ENCODE results near the gene CBX7.

DNA sequence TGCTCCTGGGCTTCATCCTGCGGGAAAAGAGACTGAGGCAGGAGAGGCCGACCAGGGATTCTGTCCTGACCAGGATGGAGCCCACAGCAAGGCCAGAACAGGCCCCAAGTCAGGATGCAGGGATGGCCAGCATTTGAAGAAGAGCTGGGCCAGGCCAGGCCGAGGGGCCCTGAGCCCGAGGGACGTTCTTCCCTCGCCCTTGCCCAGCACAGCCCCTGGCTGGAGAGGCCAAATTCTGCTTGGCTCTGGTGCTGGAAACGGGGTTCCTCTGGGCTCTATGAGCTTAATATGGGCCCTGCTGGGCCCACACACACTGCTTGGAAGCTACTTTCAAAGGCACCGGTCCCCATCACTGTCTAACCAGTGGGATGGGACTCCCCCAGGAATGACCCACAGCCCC is 67.8 kb downstream of the CBX7 start:
- TF ChIP-seq, protein P1, sequence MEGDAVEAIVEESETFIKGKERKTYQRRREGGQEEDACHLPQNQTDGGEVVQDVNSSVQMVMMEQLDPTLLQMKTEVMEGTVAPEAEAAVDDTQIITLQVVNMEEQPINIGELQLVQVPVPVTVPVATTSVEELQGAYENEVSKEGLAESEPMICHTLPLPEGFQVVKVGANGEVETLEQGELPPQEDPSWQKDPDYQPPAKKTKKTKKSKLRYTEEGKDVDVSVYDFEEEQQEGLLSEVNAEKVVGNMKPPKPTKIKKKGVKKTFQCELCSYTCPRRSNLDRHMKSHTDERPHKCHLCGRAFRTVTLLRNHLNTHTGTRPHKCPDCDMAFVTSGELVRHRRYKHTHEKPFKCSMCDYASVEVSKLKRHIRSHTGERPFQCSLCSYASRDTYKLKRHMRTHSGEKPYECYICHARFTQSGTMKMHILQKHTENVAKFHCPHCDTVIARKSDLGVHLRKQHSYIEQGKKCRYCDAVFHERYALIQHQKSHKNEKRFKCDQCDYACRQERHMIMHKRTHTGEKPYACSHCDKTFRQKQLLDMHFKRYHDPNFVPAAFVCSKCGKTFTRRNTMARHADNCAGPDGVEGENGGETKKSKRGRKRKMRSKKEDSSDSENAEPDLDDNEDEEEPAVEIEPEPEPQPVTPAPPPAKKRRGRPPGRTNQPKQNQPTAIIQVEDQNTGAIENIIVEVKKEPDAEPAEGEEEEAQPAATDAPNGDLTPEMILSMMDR (IDR thresholded peaks at IDR 0.05), result no peak
- no peak for TF ChIP-seq POLR2AphosphoS5 (IDR thresholded peaks at IDR 0.05)

All from suprapubic skin (tissue), 3 donors.